GM19438 (cell line): ENCODE results near the gene BTNL2.
"Not testable (repeated sequence)": the region's sequence is repeated elsewhere in the genome, so short reads cannot be mapped to it uniquely, and the experiment has no call there.

Source experiments
- ATAC-seq: cut with Tn5 transposase; IDR thresholded peaks from one replicate; pipeline ENCODE4 v1.9.1; 2021; ENCODE audit warnings: low read depth; ENCODE audit not compliant: unreplicated experiment

The BTNL2 gene

GRCh38 chr6:32406857-32407256 is at the start of gene BTNL2:
TSS of gene BTNL2 (minus strand) at chr6:32407181. CDS start at chr6:32407123, 58 bp downstream.
- no peak for ATAC-seq

GRCh38 chr6:32449088-32449736 is 42.2 kb upstream of the BTNL2 start:
- no peak for ATAC-seq

GRCh38 chr6:32447932-32448331 is 41.0 kb upstream of the BTNL2 start:
- ATAC-seq: no peak

GRCh38 chr6:32445321-32445854 is 38.4 kb upstream of the BTNL2 start:
- ATAC-seq: no peak

GRCh38 chr6:32444433-32444832 is 37.5 kb upstream of the BTNL2 start:
- ATAC-seq: no peak

- ATAC-seq: no peak
These were observed 36.1 kb upstream of the BTNL2 start for GRCh38 chr6:32442977-32443552.

- no peak for ATAC-seq
These were observed 35.3 kb upstream of the BTNL2 start for GRCh38 chr6:32442243-32442667.

- ATAC-seq: peak; percentile 73
These were observed 32.7 kb upstream of the BTNL2 start, which contains the start of gene HLA-DRA for GRCh38 chr6:32439602-32440214. TSS of gene HLA-DRA (plus strand) at chr6:32439887. CDS start at chr6:32439951, 64 bp downstream.

GRCh38 chr6:32439139-32439538 is 32.2 kb upstream of the BTNL2 start:
- no peak for ATAC-seq

- peak; percentile 42 for ATAC-seq
These were observed 30.2 kb upstream of the BTNL2 start for GRCh38 chr6:32436995-32437836.

GRCh38 chr6:32436186-32436585 is 29.2 kb upstream of the BTNL2 start:
- no peak for ATAC-seq

GRCh38 chr6:32433950-32434349 is 27.0 kb upstream of the BTNL2 start:
- not testable (repeated sequence) for ATAC-seq

GRCh38 chr6:32432050-32432450 is 25.1 kb upstream of the BTNL2 start:
- no peak for ATAC-seq

- ATAC-seq: no peak
These were observed 24.2 kb upstream of the BTNL2 start for GRCh38 chr6:32431142-32431541.

- ATAC-seq: no peak
These were observed 23.2 kb upstream of the BTNL2 start for GRCh38 chr6:32430179-32430578.

GRCh38 chr6:32427934-32428474 is 21.0 kb upstream of the BTNL2 start:
- no peak for ATAC-seq

GRCh38 chr6:32427218-32427617 is 20.2 kb upstream of the BTNL2 start:
- ATAC-seq: no peak

- ATAC-seq: no peak
These were observed 19.4 kb upstream of the BTNL2 start for GRCh38 chr6:32426338-32426737.

GRCh38 chr6:32424589-32425300 is 17.8 kb upstream of the BTNL2 start:
- ATAC-seq: no peak

GRCh38 chr6:32416036-32416435 is 9.1 kb upstream of the BTNL2 start:
- ATAC-seq: no peak
